ENCODE results near the gene NMNAT1.
"Not testable (repeated sequence)": the region's sequence is repeated elsewhere in the genome, so short reads cannot be mapped to it uniquely, and the experiment has no call there.

NMNAT1 gene

GRCh38 chr1:10020678-10021077, 77.4 kb downstream of the NMNAT1 start:
- DNase-seq = not testable (repeated sequence)

- DNase-seq = not testable (repeated sequence)
These were observed 78.7 kb downstream of the NMNAT1 start for GRCh38 chr1:10021992-10022391.

DNA sequence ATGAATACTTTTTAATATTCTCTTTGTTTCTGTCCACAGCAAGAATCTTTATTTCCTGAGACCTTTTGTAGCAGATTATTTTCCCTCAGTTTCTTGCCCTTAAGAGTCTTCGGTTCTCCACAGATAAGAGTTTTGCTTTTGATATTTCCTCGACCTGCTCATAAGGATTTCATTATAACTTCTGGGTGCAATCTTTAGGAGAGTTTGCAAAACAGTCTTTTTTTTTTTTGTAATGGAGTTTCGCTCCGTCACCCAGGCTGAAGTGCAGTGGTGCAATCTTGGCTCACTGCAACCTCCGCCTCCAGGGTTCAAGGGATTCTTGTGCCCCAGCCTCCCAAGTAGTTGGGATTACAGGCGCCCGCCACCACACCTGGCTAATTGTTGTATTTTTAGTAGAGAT, 79.4 kb downstream of the NMNAT1 start:
- no peak for DNase-seq

- no peak for DNase-seq
These were observed 82.1 kb downstream of the NMNAT1 start for GRCh38 chr1:10025354-10025753.

- DNase-seq = no peak
These were observed 83.8 kb downstream of the NMNAT1 start for GRCh38 chr1:10027027-10027426.

DNA sequence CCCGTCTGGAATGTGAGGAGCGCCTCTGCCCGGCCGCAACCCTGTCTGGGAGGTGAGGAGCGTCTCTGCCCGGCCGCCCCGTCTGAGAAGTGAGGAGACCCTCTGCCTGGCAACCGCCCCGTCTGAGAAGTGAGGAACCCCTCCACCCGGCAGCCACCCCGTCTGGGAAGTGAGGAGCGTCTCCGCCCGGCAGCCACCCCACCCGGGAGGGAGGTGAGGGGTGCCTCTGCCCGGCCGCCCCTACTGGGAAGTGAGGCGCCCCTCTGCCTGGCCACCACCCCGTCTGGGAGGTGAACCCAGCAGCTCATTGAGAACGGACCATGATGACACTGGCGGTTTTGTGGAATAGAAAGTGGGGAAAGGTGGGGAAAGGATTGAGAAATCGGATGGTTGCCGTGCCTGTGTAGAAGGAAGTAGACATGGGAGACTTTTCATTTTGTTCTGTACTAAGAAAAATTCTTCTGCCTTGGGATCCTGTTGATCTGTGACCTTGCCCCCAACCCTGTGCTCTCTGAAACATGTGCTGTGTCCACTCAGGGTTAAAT, 85.8 kb downstream of the NMNAT1 start:
- DNase-seq = not testable (repeated sequence)

DNA sequence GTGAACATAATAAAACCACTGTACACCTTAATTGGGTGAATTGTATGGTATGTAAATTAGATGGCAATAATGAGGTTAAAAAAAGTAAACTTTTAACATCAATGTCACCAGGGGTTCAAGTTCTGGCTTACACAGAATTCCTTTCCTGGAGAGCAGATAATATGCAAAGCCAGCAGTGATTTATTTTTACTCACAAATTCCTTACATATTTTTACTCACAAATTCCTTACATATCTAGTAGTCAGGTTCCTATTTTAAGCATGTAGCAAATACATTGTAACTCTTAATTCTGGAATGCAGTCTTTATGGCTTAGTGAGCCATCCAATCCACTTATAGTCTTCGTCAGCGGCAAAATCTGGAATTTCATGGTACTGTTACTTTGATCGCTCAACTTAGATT, 88.2 kb downstream of the NMNAT1 start:
- DNase-seq = no peak

- peak; percentile 99 for DNase-seq
These were observed 89.5 kb downstream of the NMNAT1 start, which contains the start of gene UBE4B for GRCh38 chr1:10032590-10033358. TSS of gene UBE4B (plus strand) at chr1:10032958. CDS start at chr1:10033671, 713 bp downstream.

DNA sequence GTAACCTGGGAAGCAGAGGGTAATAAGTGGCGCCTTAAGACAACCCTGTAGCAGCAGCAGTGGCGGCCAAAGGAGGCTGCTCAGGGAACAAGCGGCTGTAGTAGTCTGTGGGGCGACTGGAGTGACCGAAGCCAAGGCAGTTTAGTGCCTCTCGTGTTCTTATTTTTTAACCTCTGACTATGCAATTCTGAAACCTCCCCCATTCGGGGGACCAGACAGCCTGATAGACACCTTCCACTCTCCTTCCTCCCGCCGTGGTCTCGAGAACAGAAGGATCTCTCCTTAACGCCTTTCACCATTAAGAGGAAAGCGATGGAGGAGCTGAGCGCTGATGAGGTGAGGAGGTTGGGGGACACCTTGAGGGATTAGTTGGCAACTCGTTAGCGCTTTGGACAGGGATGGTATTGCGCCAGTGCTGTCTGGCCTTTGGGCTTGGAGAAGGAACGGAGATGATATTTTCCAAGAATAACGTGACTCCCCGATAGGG, 90.1 kb downstream of the NMNAT1 start:
- DNase-seq = no peak
